K562 (cell line): ENCODE measurements around the gene TAP2. TPM values are rescaled to one million over a fixed set of nuclear protein-coding genes. Genes with fewer than 3 reads are reported as not detected.

Source experiments
- ATAC-seq: fragments of 200-7000 bp; cut with Tn5 transposase; 3 replicates; pipeline ENCODE4 v1.9.1; 2020; ENCODE audit warnings: moderate library complexity
- BruUV-seq: library from RNA; stranded (reverse); fragments of 400-500 nt; replicated peaks from 2 replicates; lab custom pipeline; 2021; lab: Mats Ljungman, UMichigan
- CTCF ChIA-PET: fragments of 300-600 bp; formaldehyde crosslinking; extraction: SDS; loops from one replicate; lab custom pipeline; 2021; ENCODE audit warnings: low intra/inter-chr PET ratio; lab: Yijun Ruan, JAX
- POLR2A ChIA-PET: fragments of 300-600, 350-650 bp; sonication (Branson Sonifier 250); formaldehyde crosslinking; extraction: SDS; loops from one replicate; lab custom pipeline; 2021; ENCODE audit warnings: antibody characterized with exemption, inconsistent platforms; lab: Yijun Ruan, JAX
- DNase-seq, 4 experiments: peaks; one replicate each; pipeline versions ENCODE4 v3.0.0 to v3.0.0-alpha.2; 2011 to 2018; ENCODE audit warnings: low spot score in 3 of 4, mixed read lengths in 3 of 4; ENCODE audit errors: extremely low read depth in 1 of 4
- FAIRE-seq: peaks from 2 replicates; lab custom pipeline; 2011; peaks lifted over from hg19 to GRCh38; lab: Jason Lieb, UNC
- H2AFZ ChIP-seq: 2 replicates; pipeline ENCODE4 v1.6.0; 2011; ENCODE audit warnings: low read depth, low read length, control low read depth, inconsistent platforms
- H3K27ac ChIP-seq: fragments of 200-600 bp; 3 replicates; pipeline ENCODE4 v1.8.0; 2011; ENCODE audit warnings: low read depth, mild to moderate bottlenecking, control low read depth, inconsistent platforms, low read length, moderate library complexity, mixed read lengths; ENCODE audit errors: extremely low read depth
- H3K27me3 ChIP-seq, 2 experiments: fragments of 300-600 bp in 1 of 2; 2 replicates in 1 of 2; 3 replicates in 1 of 2; pipeline versions ENCODE4 v1.6.0 to v1.8.0; 2011; ENCODE audit warnings: inconsistent platforms in 2 of 2, low read length in 2 of 2, mild to moderate bottlenecking in 1 of 2, mixed read lengths in 1 of 2, moderate library complexity in 1 of 2; ENCODE audit not compliant: control insufficient read depth in 2 of 2, insufficient read depth in 2 of 2
- H3K36me3 ChIP-seq: fragments of 300-600 bp; 3 replicates; pipeline ENCODE4 v1.8.0; 2011; ENCODE audit warnings: mild to moderate bottlenecking, low read length, inconsistent platforms; ENCODE audit not compliant: control insufficient read depth, insufficient read depth
- H3K4me1 ChIP-seq, 2 experiments: fragments of 200-600 bp in 1 of 2; replicated peaks in 1 of 2; 2 replicates in 1 of 2; 3 replicates in 1 of 2; pipeline versions ENCODE4 v1.5.1 to v1.8.0; 2011; ENCODE audit warnings: inconsistent platforms in 2 of 2, low read length in 2 of 2, mild to moderate bottlenecking in 1 of 2, mixed read lengths in 1 of 2, moderate library complexity in 1 of 2; ENCODE audit not compliant: control insufficient read depth in 2 of 2, insufficient read depth in 2 of 2
- H3K4me2 ChIP-seq: 2 replicates; pipeline ENCODE4 v1.6.1; 2011; ENCODE audit warnings: low read length, control low read depth, inconsistent platforms, mixed read lengths; ENCODE audit not compliant: insufficient read depth
- H3K4me3 ChIP-seq: fragments of 200-600 bp; sonication (generic), shearing (Covaris generic); 2 replicates; pipeline ENCODE4 v1.5.1; 2016; ENCODE audit warnings: control low read depth, inconsistent platforms
- H3K79me2 ChIP-seq: fragments of 200-600 bp; 3 replicates; pipeline ENCODE4 v1.8.0; 2011; ENCODE audit warnings: low read length, inconsistent platforms; ENCODE audit not compliant: control insufficient read depth, insufficient read depth
- H3K9ac ChIP-seq, 2 experiments: 2 replicates each; pipeline versions ENCODE4 v1.6.0 to v1.6.1; 2011; ENCODE audit warnings: low read depth in 2 of 2, low read length in 2 of 2, control low read depth in 1 of 2, inconsistent platforms in 1 of 2, mild to moderate bottlenecking in 1 of 2, mixed read lengths in 1 of 2; ENCODE audit not compliant: insufficient read depth in 1 of 2
- H3K9me1 ChIP-seq: one replicate; pipeline ENCODE4 v1.6.0; 2011; ENCODE audit warnings: inconsistent platforms, mild to moderate bottlenecking, low read length, moderate library complexity; ENCODE audit not compliant: control insufficient read depth, insufficient read depth
- H3K9me3 ChIP-seq: replicated peaks from 2 replicates; pipeline ENCODE4 v1.5.1; 2011; ENCODE audit warnings: low read depth, low read length, inconsistent platforms; ENCODE audit not compliant: control insufficient read depth, insufficient read depth
- H4K20me1 ChIP-seq: replicated peaks from 2 replicates; pipeline ENCODE4 v1.6.1; 2011; ENCODE audit warnings: low read length, inconsistent platforms, mixed read lengths; ENCODE audit not compliant: control insufficient read depth, insufficient read depth
- BRCA1 ChIP-seq, 2 experiments: fragments of 450-650 bp in 1 of 2; sonication (generic) in 1 of 2; formaldehyde crosslinking in 1 of 2; IDR thresholded peaks; 2 replicates each; pipeline versions ENCODE4 v1.5.0 to v1.6.1; 2017 to 2020; ENCODE audit warnings: mild to moderate bottlenecking in 1 of 2, missing genetic modification reagents in 1 of 2
- E2F1 ChIP-seq: sonication (generic); formaldehyde crosslinking; IDR thresholded peaks from 2 replicates; pipeline ENCODE4 v1.8.1; 2023; ENCODE audit warnings: mild to moderate bottlenecking, missing genetic modification reagents, moderate library complexity
- SETDB1 ChIP-seq: IDR thresholded peaks from one replicate; pipeline ENCODE4 v1.6.1; 2012; ENCODE audit warnings: low read length, control low read depth, inconsistent platforms
- ZNF354B ChIP-seq: fragments of 250-450 bp; sonication (Bioruptor Pico); IDR thresholded peaks from 2 replicates; pipeline ENCODE4 v1.4.0; 2020
- WGBS: fragments of 100-300 bp; shearing (Covaris generic); methylation state at CpG from one replicate; pipeline ENCODE4 v1.1.6; 2016; ENCODE audit warnings: low coverage, mixed read lengths; ENCODE audit not compliant: insufficient coverage; ENCODE audit errors: missing lambda C conversion rate; 5-methylcytosine and 5-hydroxymethylcytosine counted together
- in situ Hi-C: fragments of 300-500 bp; cut with MboI; formaldehyde crosslinking; loops from 4 replicates; pipeline ENCODE4 v1.15.0; 2018; ENCODE audit warnings: inconsistent platforms, mixed read lengths
- intact Hi-C: fragments of 100-400 bp; cut with micrococcal nuclease; formaldehyde crosslinking; loops from 2 replicates; pipeline ENCODE4 v1.14.2; 2022
- polyA plus RNA-seq, 8 experiments: library from polyadenylated mRNA; depleted of rRNA in 4 of 8; stranded (reverse) in 5 of 8; unstranded in 3 of 8; fragments of >200 nt; fragmentation: Nextera tagmentation in 2 of 8; fragmentation: Illumina TruSeq in 1 of 8; extraction: Ambion mirVana in 2 of 8; extraction: Trizol in 1 of 8; gene quantifications; 2 replicates each; pipeline versions ENCODE4 v1.2.1 to v1.2.3, GENCODE V29; 2011 to 2014; ENCODE audit warnings: inconsistent platforms in 1 of 8, missing spikeins in 1 of 8
- total RNA-seq, 7 experiments: library from RNA; depleted of rRNA in 6 of 7; stranded (reverse); fragments of >200 nt in 6 of 7; fragmentation: Illumina TruSeq in 2 of 7; extraction: Trizol in 2 of 7; gene quantifications; 2 replicates each; pipeline versions ENCODE4 v1.2.1 to v1.2.3, GENCODE V29; 2011 to 2021; ENCODE audit warnings: low replicate concordance in 1 of 7

Gene TAP2
- total and polyA plus RNA-seq, 9 of the 15 experiments (the other 6 are each of a cell fraction or from before 2014, with no cell fraction given) = 2.0 to 53.5 (median 19.6) TPM

- Histone ChIP-seq H3K79me2 (no peaks in the 10 kb centered on the region), H2AFZ (no peak overlapping the region), H3K4me2 (no peak overlapping the region), H3K4me3 (no peak overlapping the region), H3K4me1 (no peaks in the 10 kb centered on the region), H3K9ac (no peak overlapping the region), H3K36me3 (no peaks in the 10 kb centered on the region), H3K27me3 (peaks cover 15 to 18% of the 10 kb centered on the region in 2 experiments; a peak in 4 of 5 replicates), H3K27ac (no peak overlapping the region), H3K9me1 (no peaks in the 10 kb centered on the region), H4K20me1 (no peaks in the 10 kb centered on the region), H3K9me3 (no peaks in the 10 kb centered on the region)
- peak; percentile 63 for FAIRE-seq
- no TSS peak for BruUV-seq
- ChIA-PET POLR2A (interaction anchor here (0.6 to 4.5 kb wide), 14 partner anchors 8 to 462 kb away, joined by 3 to 17 read pairs (median 4); partner anchors contain the start of genes PSMB9, TAP1 and TAP2), CTCF (interaction anchor here (0.6 to 3.8 kb wide), 18 partner anchors 8 to 648 kb away, joined by 3 to 66 read pairs (median 4); partner anchors contain the start of genes PSMB8, PSMB9, TAP1 and TAP2)
- in situ Hi-C loops (no loop called here), intact Hi-C loops (loop anchor here (1.0 to 5.0 kb wide), 5 partner anchors 29 to 453 kb away; partner anchors contain the start of gene TAP2)
- no peak for DNase-seq
- 2% methylated on average over 8 of the region's 8 CpGs for WGBS
- ATAC-seq = peak; percentile 54
- TF ChIP-seq BRCA1 (IDR thresholded peaks at IDR 0.05) (no peak), BRCA1 (CRISPR knock-in tag; IDR thresholded peaks at IDR 0.05) (no peak), SETDB1 (no peak)
Observed at GRCh38 chr6:32867554-32868256, 29.2 kb upstream of the TAP2 start.

- CTCF ChIA-PET = interaction anchor here (0.6 to 3.8 kb wide), 9 partner anchors 28 to 1659 kb away, joined by 3 to 66 read pairs (median 13); partner anchors contain the start of gene TAP2
Observed at GRCh38 chr6:32867022-32867477, 28.5 kb upstream of the TAP2 start.

More at GRCh38 chr6:32867022-32867477, 28.5 kb upstream of the TAP2 start:
- Histone ChIP-seq H4K20me1 (no peaks in the 10 kb centered on the region), H3K4me3 (no peak overlapping the region), H3K9ac (no peak overlapping the region), H3K27me3 (peaks cover 15 to 18% of the 10 kb centered on the region in 2 experiments; a peak in 4 of 5 replicates), H3K9me3 (no peaks in the 10 kb centered on the region), H3K36me3 (no peaks in the 10 kb centered on the region), H3K79me2 (no peaks in the 10 kb centered on the region), H3K4me2 (no peak overlapping the region), H3K9me1 (no peaks in the 10 kb centered on the region), H3K4me1 (no peaks in the 10 kb centered on the region), H2AFZ (no peak overlapping the region), H3K27ac (no peak overlapping the region)
- WGBS = 3% methylated on average over 3 of the region's 3 CpGs
- no peak for FAIRE-seq
- in situ Hi-C loops (no loop called here), intact Hi-C loops (loop anchor here (5.0 kb wide), 3 partner anchors 40 to 165 kb away; no protein-coding TSS in a partner anchor)
- BruUV-seq = no TSS peak
- ATAC-seq = peak; percentile 60
- DNase-seq = no peak
- TF ChIP-seq ZNF354B (no peak), E2F1 (CRISPR knock-in tag) (no peak)
- POLR2A ChIA-PET = interaction anchor here (0.7 to 4.5 kb wide), 6 partner anchors 13 to 426 kb away, joined by 3 to 17 read pairs (median 12); partner anchors contain the start of genes PSMB9, TAP1 and TAP2
